ENCODE measurements around the gene KMT2B.
A peak's percentile ranks its signal among the peaks of the same experiment; 100 is the strongest.
"Not testable (repeated sequence)": the region's sequence is repeated elsewhere in the genome, so short reads cannot be mapped to it uniquely, and the experiment has no call there.

KMT2B gene

DNA sequence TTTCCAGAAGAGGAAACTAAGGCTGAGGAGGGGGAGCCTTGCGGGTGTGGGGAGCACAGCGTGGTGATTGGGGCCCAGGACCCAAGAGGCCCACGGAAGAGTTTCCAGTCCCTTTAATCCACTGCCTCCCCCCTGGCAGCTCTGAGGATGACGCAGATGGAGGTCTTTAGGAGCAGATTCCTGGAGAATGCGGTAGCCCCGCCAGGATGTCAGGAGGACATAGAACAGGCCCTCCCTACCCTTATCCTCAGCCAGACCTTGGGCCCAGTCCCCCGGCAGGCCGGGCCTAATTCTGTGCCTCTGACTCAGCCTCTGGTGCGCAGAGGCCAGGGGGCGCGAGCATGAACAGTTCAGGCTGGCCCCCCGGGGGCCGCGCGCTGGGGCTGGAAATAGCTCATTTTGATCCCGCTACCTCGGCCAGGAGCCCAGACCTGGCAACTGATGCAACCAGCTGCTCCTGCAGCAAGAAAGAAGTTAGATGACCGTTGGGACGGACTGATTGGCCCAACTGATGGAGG is 39.5 kb downstream of the KMT2B start:
- Histone ChIP-seq H3K27me3 (ENCODE audit: control insufficient read depth, insufficient read depth, low read length) (peaks cover 13% of the 10 kb centered on the region), H3K4me3 (ENCODE audit: low read depth, low read length) (peak overlapping the region; percentile 73), H3K9me3 (ENCODE audit: control insufficient read depth, insufficient read depth, low read length) (no peaks in the 10 kb centered on the region), H3K36me3 (ENCODE audit: control insufficient read depth, insufficient read depth, low read length) (peaks cover 13% of the 10 kb centered on the region), H3K9ac (ENCODE audit: low read depth, low read length) (no peak overlapping the region), H3K4me1 (ENCODE audit: control insufficient read depth, insufficient read depth, low read length) (peaks cover 2% of the 10 kb centered on the region)

DNA sequence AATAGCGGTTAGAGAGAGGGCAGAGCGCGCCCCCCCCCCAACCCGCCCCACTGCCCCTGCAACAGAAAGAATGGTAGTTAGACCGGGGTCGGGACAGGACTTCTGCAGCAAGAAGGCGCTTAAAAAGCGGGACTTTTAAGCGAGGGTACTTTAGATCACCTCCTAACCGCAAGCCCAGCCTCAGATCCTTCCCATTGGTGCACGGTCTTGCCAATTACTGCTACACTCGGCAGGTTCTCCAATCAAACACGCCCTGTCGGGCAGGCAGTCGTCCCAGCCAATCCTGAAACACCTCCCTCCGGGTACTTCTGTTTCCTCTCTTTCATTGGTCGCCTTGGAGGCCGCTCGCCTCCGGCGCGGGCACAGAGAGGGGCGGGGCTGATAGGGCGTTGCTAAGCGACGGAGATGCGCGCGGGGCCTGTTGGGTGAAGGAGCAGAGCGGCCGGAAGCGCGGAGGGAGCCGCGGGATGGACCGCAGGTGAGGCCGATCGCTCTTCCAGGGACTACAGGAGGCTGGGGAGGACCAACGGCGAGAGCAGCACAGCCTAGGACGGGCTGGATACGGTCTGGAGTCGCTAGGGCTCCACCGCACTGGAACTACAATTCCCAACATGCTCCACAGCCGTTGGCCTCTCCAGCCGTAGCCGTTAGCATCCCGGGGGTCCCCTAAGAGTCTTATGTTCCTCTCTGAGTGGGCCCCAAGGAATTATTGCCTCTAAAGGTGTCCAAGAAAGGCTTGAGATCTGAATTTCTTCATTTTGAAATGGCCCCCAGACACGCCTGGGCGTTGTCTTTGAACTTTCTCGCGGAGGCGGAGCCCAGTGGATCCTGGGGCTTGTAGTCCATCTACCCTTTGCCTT is 40.2 kb downstream of the KMT2B start, which contains the start of gene PROSER3:
TSS of gene PROSER3 (plus strand) at position 428 of the 860 bp plus-strand sequence. CDS start at position 468, 40 bp downstream.
- peaks cover 10% of the 10 kb centered on the region for H3K36me3 ChIP-seq (ENCODE audit: control insufficient read depth, insufficient read depth, low read length)
- H3K4me3 ChIP-seq (ENCODE audit: low read depth, low read length): peak within 1 kb of the TSS; percentile 100
- peaks cover 2% of the 10 kb centered on the region for H3K4me1 ChIP-seq (ENCODE audit: control insufficient read depth, insufficient read depth, low read length)
- H3K9me3 ChIP-seq (ENCODE audit: control insufficient read depth, insufficient read depth, low read length): no peaks in the 10 kb centered on the region
- H3K27me3 ChIP-seq (ENCODE audit: control insufficient read depth, insufficient read depth, low read length): peaks cover 13% of the 10 kb centered on the region
- peak within 1 kb of the TSS; percentile 90 for H3K9ac ChIP-seq (ENCODE audit: low read depth, low read length)

DNA sequence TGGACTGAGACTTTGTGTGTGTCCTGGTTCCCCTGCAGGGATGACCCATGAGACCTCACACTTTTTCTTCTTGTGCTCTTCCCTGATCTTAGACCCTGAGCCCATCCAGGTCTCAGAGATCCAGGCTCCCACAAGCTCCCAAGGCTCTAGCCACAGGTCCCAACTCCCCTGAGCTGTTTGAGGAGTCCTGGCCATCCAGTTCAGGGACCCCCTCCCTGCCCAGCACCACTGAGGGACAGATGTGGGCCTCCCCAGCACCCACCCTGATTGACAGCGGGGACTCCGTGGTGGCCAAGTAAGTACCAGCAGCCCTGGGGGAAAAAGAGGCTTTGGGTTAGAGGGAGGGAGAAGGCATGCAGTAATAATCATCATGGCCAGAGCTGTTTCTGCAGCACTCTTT is 41.9 kb downstream of the KMT2B start:
- no peaks in the 10 kb centered on the region for H3K9me3 ChIP-seq (ENCODE audit: control insufficient read depth, insufficient read depth, low read length)
- H3K27me3 ChIP-seq (ENCODE audit: control insufficient read depth, insufficient read depth, low read length): peaks cover 13% of the 10 kb centered on the region
- no peak overlapping the region for H3K9ac ChIP-seq (ENCODE audit: low read depth, low read length)
- peaks cover 10% of the 10 kb centered on the region for H3K36me3 ChIP-seq (ENCODE audit: control insufficient read depth, insufficient read depth, low read length)
- peaks cover 2% of the 10 kb centered on the region for H3K4me1 ChIP-seq (ENCODE audit: control insufficient read depth, insufficient read depth, low read length)
- no peak overlapping the region for H3K4me3 ChIP-seq (ENCODE audit: low read depth, low read length)

DNA sequence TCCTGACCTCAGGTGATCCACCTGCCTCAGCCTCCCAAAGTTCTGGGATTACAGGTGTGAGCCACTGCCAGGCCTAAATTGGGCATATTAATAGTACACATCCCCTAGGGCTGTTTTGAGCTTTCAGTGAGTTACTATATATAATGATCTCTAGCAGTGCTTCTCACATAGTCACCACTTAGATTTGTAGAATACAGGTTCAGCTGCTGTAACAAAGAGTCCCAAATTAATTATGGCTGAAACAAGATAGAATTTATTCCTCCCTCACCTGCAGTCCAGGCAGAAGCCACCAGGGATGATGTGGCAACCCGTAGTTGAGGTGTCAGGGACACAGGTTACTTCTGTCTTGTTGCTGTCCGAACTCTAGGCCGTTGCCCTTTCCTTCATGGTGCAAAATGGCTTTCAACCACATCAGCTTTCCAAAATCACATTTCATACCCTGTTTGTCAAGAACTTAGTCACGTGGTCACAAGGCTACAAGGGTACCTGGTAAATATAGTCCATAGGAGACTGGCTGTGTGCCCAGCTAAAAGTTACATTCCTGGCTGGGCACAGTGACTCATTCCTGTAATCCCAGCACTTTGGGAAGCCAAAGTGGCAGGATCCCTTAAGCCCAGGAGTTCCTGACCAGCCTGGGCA is 43.0 kb downstream of the KMT2B start:
- no peak overlapping the region for H3K4me3 ChIP-seq (ENCODE audit: low read depth, low read length)
- no peaks in the 10 kb centered on the region for H3K9me3 ChIP-seq (ENCODE audit: control insufficient read depth, insufficient read depth, low read length)

DNA sequence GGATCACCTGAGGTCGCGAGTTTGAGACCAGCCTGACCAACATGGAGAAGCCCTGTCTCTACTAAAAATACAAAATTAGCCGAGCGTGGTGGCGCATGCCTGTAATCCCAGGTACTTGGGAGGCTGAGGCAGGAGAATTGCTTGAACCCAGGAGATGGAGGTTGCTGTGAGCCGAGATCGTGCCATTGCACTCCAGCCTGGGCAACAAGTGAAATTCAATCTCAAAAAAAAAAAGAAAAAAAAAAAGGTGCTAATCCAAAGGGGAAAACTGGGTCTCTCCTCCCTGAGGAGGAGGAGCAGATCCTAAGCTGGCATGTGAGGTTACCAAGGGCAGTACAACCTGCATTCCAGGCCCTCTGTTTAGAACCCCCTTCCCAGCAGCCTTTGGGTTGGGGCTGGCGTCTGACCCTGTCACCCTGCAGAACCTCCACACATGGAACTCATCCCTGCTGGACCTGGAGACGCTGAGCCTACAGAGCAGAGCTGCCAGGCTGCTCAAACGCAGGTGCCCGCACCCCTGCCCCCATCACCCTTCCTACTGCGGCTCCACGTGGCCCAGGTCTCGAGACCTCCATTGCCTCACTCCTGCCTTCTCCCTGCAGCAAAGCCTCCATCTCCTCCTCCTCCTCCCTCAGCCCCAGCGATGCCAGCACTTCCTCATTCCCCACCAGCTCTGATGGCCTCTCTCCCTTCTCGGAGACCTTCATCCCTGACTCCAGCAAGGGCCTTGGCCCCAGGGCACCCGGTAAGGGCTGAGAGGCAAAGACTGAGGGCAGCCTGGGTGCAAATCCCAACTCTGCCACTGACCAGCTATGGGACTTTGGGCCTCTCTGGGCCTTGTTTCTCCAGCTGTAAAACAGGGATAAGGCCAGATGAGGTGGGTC is 46.9 kb downstream of the KMT2B start:
- Histone ChIP-seq H3K4me3 (ENCODE audit: low read depth, low read length) (no peak overlapping the region), H3K4me1 (ENCODE audit: control insufficient read depth, insufficient read depth, low read length) (no peaks in the 10 kb centered on the region), H3K9me3 (ENCODE audit: control insufficient read depth, insufficient read depth, low read length) (no peaks in the 10 kb centered on the region), H3K27me3 (ENCODE audit: control insufficient read depth, insufficient read depth, low read length) (no peaks in the 10 kb centered on the region), H3K36me3 (ENCODE audit: control insufficient read depth, insufficient read depth, low read length) (peaks cover 9% of the 10 kb centered on the region), H3K9ac (ENCODE audit: low read depth, low read length) (no peak overlapping the region)

More for the DNA sequence above, 43.0 kb downstream of the KMT2B start:
- peaks cover 2% of the 10 kb centered on the region for H3K4me1 ChIP-seq (ENCODE audit: control insufficient read depth, insufficient read depth, low read length)
- H3K36me3 ChIP-seq (ENCODE audit: control insufficient read depth, insufficient read depth, low read length): peaks cover 10% of the 10 kb centered on the region
- H3K9ac ChIP-seq (ENCODE audit: low read depth, low read length): no peak overlapping the region
- peaks cover 9% of the 10 kb centered on the region for H3K27me3 ChIP-seq (ENCODE audit: control insufficient read depth, insufficient read depth, low read length)

DNA sequence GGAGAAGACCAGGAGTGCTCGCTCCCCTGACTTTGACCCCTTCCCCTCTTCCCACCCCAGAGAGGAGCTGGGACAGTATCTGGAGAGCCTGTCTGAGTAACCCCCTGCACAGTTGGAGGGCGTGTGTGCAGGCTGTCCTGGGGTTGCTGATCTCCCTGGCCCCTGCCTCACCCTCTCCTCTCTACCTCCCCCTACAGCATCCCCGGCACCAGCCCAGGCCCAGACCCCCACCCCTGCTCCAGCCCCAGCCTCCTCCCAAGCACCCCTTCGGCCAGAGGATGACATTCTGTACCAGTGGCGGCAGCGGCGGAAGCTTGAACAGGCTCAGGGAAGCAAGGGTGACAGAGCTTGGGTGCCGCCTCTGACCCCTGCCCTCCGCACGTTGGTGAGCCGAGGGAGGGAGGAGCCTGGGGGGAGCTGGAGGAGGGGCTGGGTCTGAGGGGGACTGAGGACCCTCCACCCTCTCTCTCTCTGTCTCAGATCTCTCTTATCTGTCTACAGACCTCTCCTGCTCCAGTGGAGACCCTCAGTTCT is 48.8 kb downstream of the KMT2B start:
- Histone ChIP-seq H3K27me3 (ENCODE audit: control insufficient read depth, insufficient read depth, low read length) (no peaks in the 10 kb centered on the region), H3K4me1 (ENCODE audit: control insufficient read depth, insufficient read depth, low read length) (no peaks in the 10 kb centered on the region), H3K9ac (ENCODE audit: low read depth, low read length) (no peak overlapping the region), H3K4me3 (ENCODE audit: low read depth, low read length) (no peak overlapping the region), H3K9me3 (ENCODE audit: control insufficient read depth, insufficient read depth, low read length) (no peaks in the 10 kb centered on the region), H3K36me3 (ENCODE audit: control insufficient read depth, insufficient read depth, low read length) (peaks cover 5% of the 10 kb centered on the region)

DNA sequence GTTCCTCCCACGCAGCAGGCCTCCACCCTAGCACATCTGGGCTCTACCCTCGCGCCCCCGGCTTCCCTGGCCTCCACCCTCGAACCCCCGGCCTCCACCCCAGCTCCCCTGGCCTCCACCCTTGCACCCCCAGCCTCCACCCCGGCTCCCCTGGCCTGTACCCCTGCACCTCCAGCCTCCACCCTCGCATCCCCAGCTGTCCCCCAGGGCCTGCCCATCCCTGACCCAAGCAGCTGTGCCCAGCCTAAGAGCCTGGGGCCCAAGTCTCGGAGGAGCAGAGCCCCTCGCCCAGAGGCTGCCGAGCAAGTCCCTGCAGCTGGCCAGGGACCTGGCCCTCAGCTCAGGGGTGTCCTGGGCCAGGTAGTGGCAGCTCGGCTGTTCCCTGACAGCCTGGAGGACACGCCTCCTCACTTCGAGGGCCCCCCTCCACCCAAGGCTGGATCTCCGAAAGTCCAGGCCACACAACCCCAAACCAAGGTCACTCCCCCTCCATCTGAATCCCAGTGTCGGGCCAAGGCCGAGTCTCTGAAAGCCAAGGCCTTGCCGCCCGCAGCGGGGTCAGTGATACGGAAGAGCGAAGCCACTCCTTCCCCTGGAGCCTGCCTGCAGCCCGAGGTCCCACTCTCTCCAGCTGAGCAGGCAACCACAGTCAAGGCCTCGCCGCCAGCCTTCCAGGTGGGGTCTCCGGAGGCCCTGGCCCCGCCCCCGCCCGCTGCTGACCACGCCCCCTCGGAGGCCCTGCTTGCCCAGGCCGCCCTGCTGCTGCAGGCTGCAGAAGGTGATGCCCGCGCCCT is 49.7 kb downstream of the KMT2B start:
- H3K27me3 ChIP-seq (ENCODE audit: control insufficient read depth, insufficient read depth, low read length): no peaks in the 10 kb centered on the region
- no peaks in the 10 kb centered on the region for H3K36me3 ChIP-seq (ENCODE audit: control insufficient read depth, insufficient read depth, low read length)
- no peaks in the 10 kb centered on the region for H3K9me3 ChIP-seq (ENCODE audit: control insufficient read depth, insufficient read depth, low read length)
- no peak overlapping the region for H3K9ac ChIP-seq (ENCODE audit: low read depth, low read length)
- peak overlapping the region; percentile 22 for H3K4me3 ChIP-seq (ENCODE audit: low read depth, low read length)
- no peaks in the 10 kb centered on the region for H3K4me1 ChIP-seq (ENCODE audit: control insufficient read depth, insufficient read depth, low read length)

DNA sequence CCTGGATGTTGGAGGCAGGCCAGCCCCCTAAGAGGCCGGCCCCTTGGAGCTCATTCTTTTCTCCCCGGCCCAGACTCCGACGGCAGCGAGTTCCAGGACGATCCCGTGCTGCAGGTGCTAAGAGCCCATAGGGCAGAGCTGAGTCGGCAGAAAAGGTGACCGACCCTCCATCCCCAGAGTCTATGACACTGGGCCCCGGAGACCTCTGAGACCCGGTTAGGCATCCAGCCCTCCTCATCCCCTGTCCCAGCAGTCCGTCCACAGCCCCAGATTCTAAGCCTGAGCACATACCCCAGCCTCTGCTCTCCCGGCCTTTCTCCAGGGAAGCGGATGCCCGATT is 50.2 kb downstream of the KMT2B start:
- H3K9ac ChIP-seq (ENCODE audit: low read depth, low read length): no peak overlapping the region
- no peaks in the 10 kb centered on the region for H3K9me3 ChIP-seq (ENCODE audit: control insufficient read depth, insufficient read depth, low read length)
- no peaks in the 10 kb centered on the region for H3K4me1 ChIP-seq (ENCODE audit: control insufficient read depth, insufficient read depth, low read length)
- no peaks in the 10 kb centered on the region for H3K36me3 ChIP-seq (ENCODE audit: control insufficient read depth, insufficient read depth, low read length)
- H3K4me3 ChIP-seq (ENCODE audit: low read depth, low read length): no peak overlapping the region
- peaks cover 2% of the 10 kb centered on the region for H3K27me3 ChIP-seq (ENCODE audit: control insufficient read depth, insufficient read depth, low read length)

DNA sequence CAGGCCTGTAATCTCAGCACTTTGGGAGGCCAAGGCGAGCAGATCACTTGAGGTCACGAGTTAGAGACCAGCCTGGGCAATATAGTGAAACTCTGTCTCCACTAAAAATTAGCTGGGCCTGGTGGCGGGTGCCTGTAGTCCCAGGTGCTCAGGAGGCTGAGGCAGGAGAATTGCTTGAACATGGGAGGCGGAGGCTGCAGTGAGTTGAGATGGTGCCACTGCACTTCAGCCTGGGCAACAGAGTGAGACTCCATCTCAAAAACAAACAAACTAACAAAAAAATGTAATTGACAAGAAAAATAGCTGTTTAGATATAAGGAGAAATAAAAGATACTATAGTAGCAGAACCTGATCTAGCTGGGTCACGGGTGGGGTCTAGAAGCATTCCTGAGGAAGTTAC is 54.6 kb downstream of the KMT2B start:
- not testable (repeated sequence) for H3K9me3 ChIP-seq (ENCODE audit: control insufficient read depth, insufficient read depth, low read length); H3K36me3 ChIP-seq (ENCODE audit: control insufficient read depth, insufficient read depth, low read length); H3K4me1 ChIP-seq (ENCODE audit: control insufficient read depth, insufficient read depth, low read length); H3K4me3 ChIP-seq (ENCODE audit: low read depth, low read length); H3K9ac ChIP-seq (ENCODE audit: low read depth, low read length)
- peaks cover 15% of the 10 kb centered on the region for H3K27me3 ChIP-seq (ENCODE audit: control insufficient read depth, insufficient read depth, low read length)

DNA sequence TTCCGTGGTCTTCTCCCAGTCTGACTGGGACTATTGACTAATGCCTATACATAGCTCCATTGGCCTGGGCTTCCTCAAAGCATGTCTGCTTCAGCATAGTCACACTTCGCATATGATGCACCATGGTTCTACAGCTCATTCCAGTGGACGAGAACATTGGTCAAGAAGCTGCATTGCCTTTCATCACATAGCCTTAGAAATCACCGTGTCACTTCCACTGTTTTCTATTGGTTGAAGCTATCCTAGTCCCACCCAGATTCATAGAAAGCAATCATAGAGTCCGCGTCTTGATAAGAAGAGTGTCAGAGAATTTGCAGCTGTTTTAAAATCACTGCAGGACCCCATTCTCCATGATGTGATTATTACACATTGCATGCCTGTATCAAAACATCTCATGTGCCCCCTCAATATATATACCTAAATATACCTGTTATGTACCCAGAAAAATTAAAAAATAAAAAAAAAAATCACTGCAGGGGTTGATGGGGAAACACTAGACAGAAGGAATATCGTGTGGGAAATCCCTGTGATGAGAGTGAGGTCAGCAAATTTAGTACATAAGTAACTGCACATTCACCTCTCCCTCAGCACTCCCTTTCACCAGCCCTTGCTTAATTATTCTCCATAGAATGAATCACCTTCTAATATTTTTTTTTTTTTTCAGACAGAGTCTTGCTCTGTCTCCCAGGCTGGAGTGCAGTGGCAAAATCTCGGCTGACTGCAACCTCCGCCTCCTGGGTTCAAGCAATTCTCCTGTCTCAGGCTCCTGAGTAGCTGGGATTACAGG is 55.4 kb downstream of the KMT2B start:
- H3K36me3 ChIP-seq (ENCODE audit: control insufficient read depth, insufficient read depth, low read length): no peaks in the 10 kb centered on the region
- H3K4me3 ChIP-seq (ENCODE audit: low read depth, low read length): no peak overlapping the region
- H3K9ac ChIP-seq (ENCODE audit: low read depth, low read length): no peak overlapping the region
- H3K9me3 ChIP-seq (ENCODE audit: control insufficient read depth, insufficient read depth, low read length): no peaks in the 10 kb centered on the region
- peaks cover 20% of the 10 kb centered on the region for H3K27me3 ChIP-seq (ENCODE audit: control insufficient read depth, insufficient read depth, low read length)
- peaks cover 8% of the 10 kb centered on the region for H3K4me1 ChIP-seq (ENCODE audit: control insufficient read depth, insufficient read depth, low read length)

Data from iPS-15b (cell line).